Progenitor cell of endocrine pancreas (in vitro differentiated cells): ENCODE measurements around the gene BMPR1B. TPM values are rescaled to one million over a fixed set of nuclear protein-coding genes. Genes with fewer than 3 reads are reported as not detected.

Experiments used
- DNase-seq: peaks from one replicate; pipeline ENCODE4 v3.0.0; 2021; ENCODE audit warnings: low spot score; ENCODE audit not compliant: unreplicated experiment
- H3K27ac Mint-ChIP-seq: 2 replicates; pipeline ENCODE4 v1.8.0; 2021; ENCODE audit warnings: mild to moderate bottlenecking, moderate library complexity, mixed read lengths
- H3K27me3 Mint-ChIP-seq: 2 replicates; pipeline ENCODE4 v1.8.0; 2021; ENCODE audit warnings: mixed read lengths
- H3K36me3 Mint-ChIP-seq: 2 replicates; pipeline ENCODE4 v1.8.0; 2022; ENCODE audit warnings: mixed read lengths; ENCODE audit not compliant: insufficient read depth
- H3K4me1 Mint-ChIP-seq: 2 replicates; pipeline ENCODE4 v1.8.0; 2021; ENCODE audit warnings: low read depth, mixed read lengths
- H3K4me3 Mint-ChIP-seq: 2 replicates; pipeline ENCODE4 v1.8.0; 2021; ENCODE audit warnings: low read depth, mild to moderate bottlenecking, moderate library complexity, mixed read lengths
- H3K9me3 Mint-ChIP-seq: 2 replicates; pipeline ENCODE4 v1.8.0; 2021; ENCODE audit warnings: low read depth, mixed read lengths
- total RNA-seq: library from RNA; stranded (reverse); gene quantifications from 2 replicates; pipeline ENCODE4 v1.2.1, GENCODE V29; 2021
- TF ChIP-seq, protein P1 (sequence below): fragments of 200-600 bp; sonication (generic); IDR thresholded peaks from one replicate; pipeline ENCODE4 v1.5.0; 2021; ENCODE audit warnings: antibody characterized with exemption, mild to moderate bottlenecking; ENCODE audit not compliant: unreplicated experiment

Gene BMPR1B
- total RNA-seq, 1 donor from 2014 or later = 21.1 TPM

DNA sequence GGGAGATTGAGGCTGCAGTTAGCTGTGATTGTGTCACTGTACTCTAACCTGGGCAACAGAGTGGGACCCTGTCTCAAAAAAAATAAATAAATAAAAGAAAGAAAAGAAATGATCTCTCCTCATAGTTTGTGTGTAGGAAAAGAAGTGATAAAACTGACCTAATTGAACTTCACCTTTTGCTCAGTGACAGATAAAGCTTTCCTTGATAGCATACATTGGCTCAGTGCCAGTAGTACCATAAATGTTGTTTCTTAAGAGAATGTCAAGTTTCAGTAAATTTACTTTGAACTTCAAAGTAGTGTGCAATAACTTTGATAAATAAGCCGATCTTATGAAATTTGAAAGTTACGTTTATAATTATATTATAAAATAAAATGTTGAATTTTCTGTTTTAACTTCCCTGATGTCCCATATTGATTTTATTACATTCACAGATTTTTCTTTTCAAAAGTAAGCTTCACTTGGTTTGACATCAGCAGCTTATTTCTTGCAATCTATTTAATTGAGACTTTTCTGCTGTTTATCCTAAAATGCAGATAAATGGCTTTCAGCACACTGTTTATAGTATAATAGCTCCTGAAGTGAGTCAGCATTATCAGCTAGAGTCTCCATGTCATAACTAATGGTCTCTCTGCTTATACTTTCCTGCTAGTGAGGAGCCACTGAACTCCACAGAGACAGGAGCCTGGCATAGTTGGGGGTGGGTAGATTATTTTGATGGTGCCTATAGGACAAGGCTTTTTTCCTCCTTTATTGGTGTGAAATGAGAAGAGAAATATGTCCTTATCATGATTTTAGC is 330.1 kb downstream of the BMPR1B start:
- Mint-ChIP-seq H3K4me1 (peaks cover 35% of the 10 kb centered on the region), H3K27me3 (no peaks in the 10 kb centered on the region), H3K4me3 (no peak overlapping the region), H3K27ac (peak overlapping the region; percentile 34), H3K9me3 (no peaks in the 10 kb centered on the region), H3K36me3 (no peaks in the 10 kb centered on the region)
- TF ChIP-seq, protein P1, sequence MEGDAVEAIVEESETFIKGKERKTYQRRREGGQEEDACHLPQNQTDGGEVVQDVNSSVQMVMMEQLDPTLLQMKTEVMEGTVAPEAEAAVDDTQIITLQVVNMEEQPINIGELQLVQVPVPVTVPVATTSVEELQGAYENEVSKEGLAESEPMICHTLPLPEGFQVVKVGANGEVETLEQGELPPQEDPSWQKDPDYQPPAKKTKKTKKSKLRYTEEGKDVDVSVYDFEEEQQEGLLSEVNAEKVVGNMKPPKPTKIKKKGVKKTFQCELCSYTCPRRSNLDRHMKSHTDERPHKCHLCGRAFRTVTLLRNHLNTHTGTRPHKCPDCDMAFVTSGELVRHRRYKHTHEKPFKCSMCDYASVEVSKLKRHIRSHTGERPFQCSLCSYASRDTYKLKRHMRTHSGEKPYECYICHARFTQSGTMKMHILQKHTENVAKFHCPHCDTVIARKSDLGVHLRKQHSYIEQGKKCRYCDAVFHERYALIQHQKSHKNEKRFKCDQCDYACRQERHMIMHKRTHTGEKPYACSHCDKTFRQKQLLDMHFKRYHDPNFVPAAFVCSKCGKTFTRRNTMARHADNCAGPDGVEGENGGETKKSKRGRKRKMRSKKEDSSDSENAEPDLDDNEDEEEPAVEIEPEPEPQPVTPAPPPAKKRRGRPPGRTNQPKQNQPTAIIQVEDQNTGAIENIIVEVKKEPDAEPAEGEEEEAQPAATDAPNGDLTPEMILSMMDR = no peak
- no peak for DNase-seq

DNA sequence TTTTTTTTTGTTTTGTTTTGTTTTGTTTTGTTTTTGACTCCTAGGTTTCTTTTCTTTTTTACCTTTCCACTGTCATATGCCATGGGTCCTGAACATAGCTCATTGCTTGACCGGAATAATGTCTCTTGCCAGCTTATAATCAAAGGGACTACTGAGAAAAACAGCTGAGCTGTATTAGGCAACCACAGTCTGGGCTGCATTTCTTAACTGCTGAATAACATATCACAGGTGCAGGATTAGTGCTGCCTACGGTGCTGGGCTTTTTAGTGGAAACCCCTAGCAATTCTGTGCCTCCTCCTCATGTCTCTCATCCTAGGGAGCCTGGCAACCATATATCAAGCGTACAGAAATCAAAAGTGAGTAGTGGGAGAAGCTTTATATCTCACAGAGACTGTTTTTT is 333.5 kb downstream of the BMPR1B start:
- no peak for DNase-seq
- Mint-ChIP-seq H3K9me3 (no peaks in the 10 kb centered on the region), H3K4me3 (no peak overlapping the region), H3K27ac (no peak overlapping the region), H3K36me3 (no peaks in the 10 kb centered on the region), H3K4me1 (peaks cover 26% of the 10 kb centered on the region), H3K27me3 (no peaks in the 10 kb centered on the region)
- TF ChIP-seq, protein P1 = no peak

DNA sequence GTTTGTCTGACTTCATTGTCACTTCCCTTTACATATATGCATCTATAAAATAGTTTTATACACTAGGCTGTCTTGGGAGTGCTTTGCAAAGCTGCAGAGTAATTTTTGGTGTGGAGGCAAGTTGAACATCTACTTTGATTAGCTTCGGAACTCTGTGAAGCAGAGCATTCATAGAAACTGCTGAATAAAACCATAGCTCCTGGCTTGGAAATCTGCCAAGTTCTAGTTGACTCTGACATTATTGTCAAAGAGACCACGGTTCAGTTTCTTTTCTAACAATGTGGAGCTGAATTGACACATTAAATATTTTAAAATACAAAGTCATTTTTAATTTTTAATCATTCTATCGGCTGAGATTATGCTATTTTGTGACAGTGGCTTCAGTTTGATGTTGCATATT is 335.0 kb downstream of the BMPR1B start:
- H3K36me3 Mint-ChIP-seq = no peaks in the 10 kb centered on the region
- H3K4me1 Mint-ChIP-seq = peaks cover 20% of the 10 kb centered on the region
- TF ChIP-seq, protein P1 = no peak
- no peaks in the 10 kb centered on the region for H3K27me3 Mint-ChIP-seq
- no peak overlapping the region for H3K4me3 Mint-ChIP-seq
- no peak overlapping the region for H3K27ac Mint-ChIP-seq
- no peak for DNase-seq
- H3K9me3 Mint-ChIP-seq = no peaks in the 10 kb centered on the region

DNA sequence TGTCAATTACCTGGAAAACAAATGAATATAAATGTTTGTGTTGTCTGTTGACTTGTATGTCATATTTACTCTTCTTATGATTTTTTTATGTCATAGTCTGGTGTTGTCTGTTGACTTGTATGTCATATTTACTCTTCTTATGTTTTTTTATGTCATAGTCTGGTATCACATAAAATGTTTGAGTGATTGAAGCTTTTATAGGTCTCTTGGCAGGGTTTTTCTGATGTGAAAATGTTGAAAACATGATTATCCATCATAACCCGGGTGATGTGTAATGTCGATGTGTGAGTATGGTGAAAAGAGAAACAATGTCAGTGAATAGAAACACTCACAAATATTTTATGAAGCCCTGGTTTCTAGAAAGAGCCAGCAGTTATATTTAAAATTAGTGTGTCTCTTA is 335.7 kb downstream of the BMPR1B start:
- H3K27ac Mint-ChIP-seq = no peak overlapping the region
- DNase-seq = no peak
- H3K9me3 Mint-ChIP-seq = no peaks in the 10 kb centered on the region
- no peaks in the 10 kb centered on the region for H3K36me3 Mint-ChIP-seq
- H3K27me3 Mint-ChIP-seq = no peaks in the 10 kb centered on the region
- TF ChIP-seq, protein P1 = no peak
- H3K4me1 Mint-ChIP-seq = peaks cover 15% of the 10 kb centered on the region
- H3K4me3 Mint-ChIP-seq = no peak overlapping the region

DNA sequence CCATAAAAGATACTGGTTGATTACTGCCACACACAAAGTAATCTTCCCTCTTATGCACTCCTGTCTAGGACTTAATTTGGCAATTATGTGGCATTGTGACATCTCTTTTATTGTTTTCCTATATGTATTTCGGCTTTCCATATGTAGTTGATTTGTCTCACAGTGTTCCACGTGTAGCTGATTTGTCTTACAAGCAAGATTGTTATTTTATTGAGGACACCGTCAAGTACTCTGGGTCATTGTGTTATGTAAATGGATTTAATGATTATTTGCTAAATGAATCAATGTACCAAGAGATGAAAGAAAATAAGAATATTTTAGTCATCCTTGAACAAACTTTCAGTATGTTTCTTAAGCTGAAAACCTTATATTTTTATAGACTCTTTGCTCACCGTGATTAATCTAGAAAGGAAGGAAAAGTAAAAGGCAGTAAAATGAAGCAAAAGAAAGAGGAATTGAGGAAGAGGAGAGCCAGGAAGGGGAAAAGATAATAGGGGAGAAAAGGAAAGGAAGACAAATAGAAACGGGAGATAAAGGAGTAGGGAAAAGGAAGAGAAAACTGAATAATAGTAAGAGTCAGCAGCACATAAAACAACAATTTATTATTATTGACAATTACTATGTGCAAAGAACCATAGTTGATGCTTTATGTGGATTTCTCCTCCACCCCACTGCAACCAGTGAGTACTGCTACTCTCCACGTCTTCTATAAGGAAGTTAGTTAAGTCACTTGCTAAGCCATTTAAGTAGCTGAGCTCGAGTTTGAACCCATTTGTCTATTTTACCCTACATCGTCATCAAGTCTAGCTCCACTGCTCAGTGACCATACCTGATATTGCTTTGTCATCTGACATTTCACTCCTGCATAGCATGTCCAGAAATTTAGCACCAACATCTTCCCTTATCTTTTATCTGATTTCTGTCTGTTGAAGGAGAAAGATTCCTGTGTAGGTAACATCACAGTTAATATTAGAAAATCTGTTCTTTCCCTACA is 336.5 kb downstream of the BMPR1B start:
- no peaks in the 10 kb centered on the region for H3K36me3 Mint-ChIP-seq
- no peak overlapping the region for H3K4me3 Mint-ChIP-seq
- H3K27me3 Mint-ChIP-seq = no peaks in the 10 kb centered on the region
- H3K9me3 Mint-ChIP-seq = no peaks in the 10 kb centered on the region
- TF ChIP-seq, protein P1 = no peak
- H3K4me1 Mint-ChIP-seq = peaks cover 14% of the 10 kb centered on the region
- H3K27ac Mint-ChIP-seq = peak overlapping the region; percentile 5
- no peak for DNase-seq
